Measurements from ENCODE around the gene SYTL3.

The SYTL3 gene

GRCh38 chr6:158722176-158722729 is 72.4 kb downstream of the SYTL3 start:
- DNase-seq (ENCODE audit: low read depth) = no peak

- no peak for DNase-seq (ENCODE audit: low read depth)
These were observed 75.8 kb downstream of the SYTL3 start for GRCh38 chr6:158725704-158726103.

DNA sequence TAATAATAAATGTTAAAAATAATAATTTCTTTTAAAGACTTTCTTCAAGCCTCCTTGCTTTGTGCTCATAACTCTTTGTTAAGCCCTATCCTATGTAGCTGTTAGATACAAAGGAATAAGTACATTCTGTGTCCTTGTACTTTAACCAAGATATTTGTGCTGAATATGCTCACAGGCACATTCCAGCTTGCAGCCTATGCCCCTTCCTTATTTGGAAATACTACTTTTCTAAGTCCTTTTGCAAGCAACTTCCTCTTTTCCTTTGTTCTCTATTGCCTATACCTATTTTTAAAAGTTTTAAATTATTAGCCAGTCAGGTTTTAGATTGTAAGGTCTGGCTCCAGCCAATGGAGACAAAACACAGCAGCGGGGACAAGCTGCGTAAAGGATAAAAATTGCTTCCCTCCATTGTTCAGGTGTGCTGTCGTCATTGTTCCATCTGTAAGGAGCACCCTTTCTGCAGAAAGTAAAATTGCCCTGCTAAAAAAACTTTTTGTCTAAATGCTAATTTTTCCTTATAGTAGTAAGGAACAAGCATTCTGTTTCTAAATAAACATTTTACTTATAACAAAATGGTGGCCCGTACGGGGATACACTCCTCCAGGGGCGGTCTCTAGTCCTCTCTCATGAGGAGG is 80.2 kb downstream of the SYTL3 start:
- no peak for DNase-seq (ENCODE audit: low read depth)

- DNase-seq (ENCODE audit: low read depth) = no peak
These were observed 80.7 kb downstream of the SYTL3 start for GRCh38 chr6:158730541-158730907.

DNA sequence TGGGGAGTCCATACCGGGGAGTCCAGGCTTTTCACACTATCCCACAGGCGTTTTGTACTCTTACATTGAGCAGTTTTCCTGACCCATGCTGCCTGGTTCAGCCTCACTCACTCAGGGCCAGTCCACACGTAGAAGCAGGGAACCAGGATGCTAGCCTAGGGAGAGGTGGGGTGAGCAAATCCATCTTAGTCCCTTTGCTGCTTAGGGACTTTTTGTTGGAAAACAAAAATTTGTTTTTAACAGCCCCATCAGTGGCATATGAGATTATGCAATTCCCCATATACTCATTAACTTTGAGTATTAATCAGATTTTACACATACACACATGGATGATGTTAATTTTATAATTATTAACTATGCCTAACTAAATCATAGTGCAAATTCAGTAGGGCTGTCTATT is 85.2 kb downstream of the SYTL3 start:
- DNase-seq (ENCODE audit: low read depth) = no peak

DNA sequence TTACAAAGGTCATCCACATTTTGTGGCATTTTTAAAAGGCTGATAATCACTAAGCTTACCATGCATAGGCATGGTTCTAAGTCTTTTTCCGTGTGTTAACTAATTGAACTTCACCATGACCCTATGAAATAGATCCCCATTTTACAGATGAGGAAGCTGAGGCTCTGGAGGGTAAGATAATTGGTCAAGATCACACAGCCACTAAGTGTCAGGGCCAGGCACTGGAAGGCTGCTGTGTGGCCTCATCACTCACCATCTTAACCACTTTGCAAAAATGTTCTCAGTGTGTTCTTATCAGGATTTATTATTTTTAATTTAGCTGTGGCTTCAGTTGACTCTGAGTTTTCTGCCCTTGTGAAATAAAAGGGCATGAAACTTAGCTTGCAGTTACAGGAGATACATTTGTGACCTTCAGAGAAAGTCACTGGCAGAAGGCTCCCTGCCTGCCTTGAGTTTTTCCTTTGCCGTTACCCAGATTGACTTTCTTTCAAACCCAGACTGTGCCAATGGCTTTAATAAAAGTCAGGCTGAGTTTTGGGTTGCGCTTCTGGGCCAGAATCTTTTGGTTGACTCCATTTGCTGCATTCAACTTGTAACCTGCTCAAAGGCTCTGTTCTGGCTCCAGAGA is 87.3 kb downstream of the SYTL3 start:
- no peak for DNase-seq (ENCODE audit: low read depth)

- DNase-seq (ENCODE audit: low read depth) = no peak
These were observed 88.1 kb downstream of the SYTL3 start for GRCh38 chr6:158737710-158738615.

DNA sequence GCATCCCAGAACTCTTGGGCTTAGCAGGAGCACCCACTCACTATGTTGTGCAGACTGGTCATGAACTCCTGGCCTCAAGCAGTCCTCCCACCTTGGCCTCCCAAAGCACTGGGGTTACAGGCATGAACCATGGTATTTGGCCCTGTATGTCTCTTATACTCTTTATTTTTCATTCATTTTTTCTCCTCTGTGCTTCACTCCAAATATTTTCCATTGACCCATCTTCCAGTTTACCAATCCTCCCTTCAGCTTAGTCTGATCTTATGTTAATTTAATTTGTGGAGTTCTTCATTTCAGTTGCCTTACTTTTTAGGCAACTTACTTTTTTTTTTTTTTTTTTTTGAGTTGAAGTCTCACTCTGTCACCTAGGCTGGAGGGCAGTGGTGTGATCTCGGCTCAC is 89.8 kb downstream of the SYTL3 start:
- DNase-seq (ENCODE audit: low read depth) = no peak

GRCh38 chr6:158743033-158743651 is 93.3 kb downstream of the SYTL3 start:
- DNase-seq (ENCODE audit: low read depth) = no peak

DNA sequence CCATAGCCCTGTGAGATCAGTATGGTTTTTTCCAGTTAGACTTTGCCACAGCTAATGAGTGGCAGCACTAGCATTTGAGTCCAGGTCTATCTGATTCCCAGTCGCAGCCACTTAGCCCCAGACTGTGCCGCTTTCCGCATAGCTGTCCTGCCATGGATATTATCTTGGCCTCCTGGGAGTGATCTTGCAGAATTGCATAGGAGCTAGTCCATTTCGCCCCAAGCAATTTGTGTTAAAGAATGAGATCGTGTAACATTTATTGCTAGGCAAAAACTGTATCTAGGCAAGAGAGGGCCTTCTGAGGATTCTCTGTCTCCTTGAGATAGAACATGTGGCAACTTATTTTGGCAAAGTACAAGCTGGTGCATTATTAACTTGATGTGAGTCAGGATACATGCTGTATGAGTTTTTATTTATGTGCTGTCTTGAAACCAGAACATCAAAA is 95.2 kb downstream of the SYTL3 start:
- no peak for DNase-seq (ENCODE audit: low read depth)

DNA sequence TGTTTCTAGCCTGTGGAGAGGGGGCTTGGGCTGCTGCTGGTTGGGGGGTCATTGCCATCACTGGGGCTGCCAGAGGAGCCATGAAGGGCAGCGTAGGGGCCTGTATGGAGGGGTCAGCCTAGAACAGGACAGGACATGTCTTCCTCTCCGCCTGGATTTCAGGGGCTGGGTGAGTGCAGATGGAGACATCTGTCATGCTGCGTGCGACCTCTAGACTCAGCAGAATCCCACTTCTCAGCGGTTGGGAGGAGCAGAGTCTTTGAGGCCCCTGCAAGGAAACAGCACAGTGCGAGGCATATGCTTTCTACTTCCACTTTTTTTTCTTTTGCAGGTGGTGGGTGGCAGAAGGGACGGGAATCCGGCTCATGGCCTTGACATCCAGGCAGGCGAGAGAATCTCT is 101.4 kb downstream of the SYTL3 start:
- DNase-seq (ENCODE audit: low read depth) = no peak

- no peak for DNase-seq (ENCODE audit: low read depth)
These were observed 102.1 kb downstream of the SYTL3 start for GRCh38 chr6:158751921-158752320.

- DNase-seq (ENCODE audit: low read depth) = no peak
These were observed 102.8 kb downstream of the SYTL3 start for GRCh38 chr6:158752613-158753012.

- no peak for DNase-seq (ENCODE audit: low read depth)
These were observed 104.0 kb downstream of the SYTL3 start for GRCh38 chr6:158753811-158754210.

- no peak for DNase-seq (ENCODE audit: low read depth)
These were observed 104.9 kb downstream of the SYTL3 start for GRCh38 chr6:158754738-158755137.

GRCh38 chr6:158755636-158756035 is 105.8 kb downstream of the SYTL3 start:
- no peak for DNase-seq (ENCODE audit: low read depth)

DNA sequence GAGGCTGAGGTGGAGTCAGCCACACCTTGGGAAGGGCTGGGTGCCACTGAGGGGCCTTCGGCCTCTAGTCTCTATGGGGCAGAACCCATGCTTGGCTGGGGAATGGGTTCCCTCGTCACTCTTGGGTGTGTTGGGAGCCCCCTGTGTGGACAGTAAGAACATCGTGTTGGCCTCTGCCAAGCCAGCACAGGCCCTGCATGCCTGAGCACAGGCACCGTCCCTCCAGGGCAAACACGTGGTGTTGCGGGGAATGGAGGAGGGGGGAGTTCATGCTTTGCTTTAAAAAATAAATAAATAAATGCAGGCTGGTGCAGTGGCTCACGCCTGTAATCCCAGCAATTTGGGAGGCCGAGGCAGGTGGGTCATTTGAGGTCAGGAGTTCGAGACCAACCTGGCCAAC is 106.3 kb downstream of the SYTL3 start:
- DNase-seq (ENCODE audit: low read depth) = no peak

DNA sequence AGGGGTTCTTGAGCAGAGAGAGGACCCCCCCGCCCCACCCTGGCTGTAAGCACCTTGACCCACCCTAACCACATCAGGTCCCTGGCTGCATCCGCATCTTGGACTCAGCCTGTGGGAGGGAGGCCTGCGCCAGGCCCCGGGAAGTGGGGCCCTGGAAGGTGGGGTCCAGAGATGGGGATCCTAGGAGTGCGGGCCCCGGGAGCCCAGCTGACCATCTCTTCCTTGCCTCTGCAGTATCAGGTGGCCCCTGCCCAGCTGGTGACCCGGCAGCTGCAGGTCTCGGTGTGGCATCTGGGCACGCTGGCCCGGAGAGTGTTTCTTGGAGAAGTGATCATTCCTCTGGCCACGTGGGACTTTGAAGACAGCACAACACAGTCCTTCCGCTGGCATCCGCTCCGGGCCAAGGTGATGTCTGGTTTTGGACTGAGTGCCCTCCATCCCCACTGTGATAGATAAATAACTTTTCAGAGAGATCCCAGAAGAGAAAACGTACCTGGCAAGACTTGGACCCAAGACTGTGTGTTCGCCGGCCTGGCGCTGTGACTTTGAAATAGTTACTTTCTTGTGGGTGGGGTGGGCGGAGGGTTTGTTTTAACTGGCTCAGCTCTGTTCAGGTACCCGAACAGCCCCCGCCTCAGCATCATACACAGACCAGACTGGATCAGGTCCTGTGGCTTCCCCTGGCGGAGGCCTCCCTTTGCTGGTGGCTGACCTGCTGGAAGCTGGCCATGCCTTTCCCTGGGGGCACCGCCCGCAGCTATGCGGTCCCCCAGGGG is 107.3 kb downstream of the SYTL3 start:
- no peak for DNase-seq (ENCODE audit: low read depth)

- no peak for DNase-seq (ENCODE audit: low read depth)
These were observed 107.9 kb downstream of the SYTL3 start for GRCh38 chr6:158757753-158758090.

DNA sequence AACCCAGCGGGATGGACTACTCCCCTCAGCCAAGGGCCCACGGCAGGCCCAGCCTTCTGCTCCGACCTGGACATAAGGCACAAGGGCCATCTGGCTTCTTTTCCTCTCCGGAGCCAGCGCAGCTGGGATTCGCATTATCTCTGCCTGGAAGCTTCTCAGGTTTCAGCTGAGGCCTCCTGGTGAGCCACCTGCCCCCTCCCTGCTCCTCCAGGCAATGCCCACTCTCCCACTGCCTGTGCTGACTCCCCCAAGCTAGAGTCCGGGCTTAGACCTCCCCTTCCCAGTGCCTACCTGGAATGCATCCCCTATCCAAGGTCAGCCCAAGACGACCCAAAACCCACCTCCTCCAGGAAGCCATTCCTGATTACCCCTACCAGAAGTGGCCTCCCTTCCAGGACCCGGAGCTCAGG is 108.6 kb downstream of the SYTL3 start:
- no peak for DNase-seq (ENCODE audit: low read depth)

- no peak for DNase-seq (ENCODE audit: low read depth)
These were observed 109.2 kb downstream of the SYTL3 start for GRCh38 chr6:158758941-158759479.
